ENCODE measurements around the gene DLX3. TPM values are rescaled to one million over a fixed set of nuclear protein-coding genes. Genes with fewer than 3 reads are reported as not detected.

DLX3 gene
- polyA plus RNA-seq, 2 of the 4 experiments (the other 2 are of a cell fraction): 0.17 TPM; not detected in 1

DNA sequence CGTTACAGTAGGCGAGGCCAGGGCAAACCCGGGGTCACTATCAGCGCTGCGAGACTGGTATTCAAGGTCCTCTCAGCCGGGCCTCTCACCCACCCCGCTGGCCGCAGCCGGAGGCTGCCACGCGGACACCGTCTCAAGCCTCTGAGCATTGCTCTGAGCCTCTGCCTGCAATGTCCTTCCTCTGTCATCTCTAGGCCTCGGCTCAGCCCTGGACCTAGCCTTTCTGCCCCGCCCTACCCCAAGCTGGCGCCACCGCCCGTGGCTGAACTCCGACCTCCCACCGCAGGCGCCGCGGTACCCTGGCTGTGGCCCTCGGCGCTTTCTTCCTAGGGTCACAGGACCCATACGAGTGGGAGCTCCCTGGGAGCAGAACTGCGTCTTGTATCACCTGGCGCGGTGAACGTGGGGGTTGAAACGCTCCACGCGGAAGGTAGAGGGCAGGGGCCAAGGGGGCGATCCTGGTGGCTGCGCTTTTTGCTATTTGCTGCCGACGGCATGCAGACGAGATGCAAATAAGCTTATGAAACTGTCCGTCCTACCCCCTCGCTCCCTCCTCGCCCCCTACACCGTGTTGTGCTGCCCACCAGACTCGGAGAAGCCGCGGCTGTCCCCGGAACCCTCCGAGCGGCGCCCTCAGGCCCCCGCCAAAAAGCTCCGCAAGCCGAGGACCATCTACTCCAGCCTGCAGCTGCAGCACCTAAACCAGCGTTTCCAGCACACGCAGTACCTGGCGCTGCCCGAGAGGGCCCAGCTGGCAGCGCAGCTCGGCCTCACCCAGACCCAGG, 22.3 kb downstream of the DLX3 start (continued):
- TF ChIP-seq PHF8 (IDR thresholded peaks at IDR 0.05; ENCODE audit: borderline replicate concordance, low read depth): no peak
- TF ChIP-seq HOXB5 (CRISPR knock-in tag; IDR thresholded peaks at IDR 0.05): no peak
- TF ChIP-seq, protein P1, sequence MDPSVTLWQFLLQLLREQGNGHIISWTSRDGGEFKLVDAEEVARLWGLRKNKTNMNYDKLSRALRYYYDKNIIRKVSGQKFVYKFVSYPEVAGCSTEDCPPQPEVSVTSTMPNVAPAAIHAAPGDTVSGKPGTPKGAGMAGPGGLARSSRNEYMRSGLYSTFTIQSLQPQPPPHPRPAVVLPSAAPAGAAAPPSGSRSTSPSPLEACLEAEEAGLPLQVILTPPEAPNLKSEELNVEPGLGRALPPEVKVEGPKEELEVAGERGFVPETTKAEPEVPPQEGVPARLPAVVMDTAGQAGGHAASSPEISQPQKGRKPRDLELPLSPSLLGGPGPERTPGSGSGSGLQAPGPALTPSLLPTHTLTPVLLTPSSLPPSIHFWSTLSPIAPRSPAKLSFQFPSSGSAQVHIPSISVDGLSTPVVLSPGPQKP (IDR thresholded peaks at IDR 0.05; ENCODE audit: low read depth, low read length): no peak
- TF ChIP-seq CBX8 (IDR thresholded peaks at IDR 0.05): no peak
- no peak for TF ChIP-seq MAFK (IDR thresholded peaks at IDR 0.05; ENCODE audit: partially characterized antibody)

DNA sequence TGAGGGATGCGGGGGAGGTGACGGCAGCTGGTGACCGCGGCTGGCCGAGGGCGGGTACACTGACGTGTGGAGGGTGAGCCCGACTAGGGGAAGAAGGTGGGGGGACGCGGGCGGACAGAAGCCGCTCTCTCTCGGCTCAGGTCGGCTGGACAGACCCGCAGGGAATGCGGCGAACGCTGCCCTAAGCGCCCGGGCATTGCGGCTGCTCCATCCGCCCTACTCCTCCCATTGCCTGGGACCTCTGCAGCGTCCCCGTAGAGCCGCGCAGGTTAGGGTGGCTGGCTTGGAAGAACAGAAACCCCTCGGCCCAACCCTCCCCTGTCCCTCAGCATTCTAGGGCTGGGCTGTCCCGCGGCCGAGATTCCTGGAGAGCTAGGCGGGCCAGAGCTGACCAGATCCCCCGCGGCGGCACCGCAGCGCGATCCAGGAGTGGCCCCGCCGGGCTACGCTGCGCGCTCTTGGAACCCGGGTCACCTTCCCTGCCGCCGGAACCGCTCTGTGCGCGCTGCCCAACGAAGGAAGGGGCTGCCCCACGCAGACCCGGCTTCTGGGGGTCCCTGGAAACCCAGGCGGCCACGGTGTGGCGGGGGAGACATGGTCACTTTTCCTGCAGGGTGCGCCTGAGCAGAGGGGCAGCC, 23.1 kb downstream of the DLX3 start:
- WGBS (ENCODE audit: missing lambda C conversion rate): 71% methylated on average over 54 of the region's 55 CpGs
- no peak for TF ChIP-seq CBX8 (IDR thresholded peaks at IDR 0.05)
- TF ChIP-seq TFCP2L1 (CRISPR knock-in tag; IDR thresholded peaks at IDR 0.05): no peak
- no peak for TF ChIP-seq ZFP36 (IDR thresholded peaks at IDR 0.05; ENCODE audit: borderline replicate concordance, partially characterized antibody)
- TF ChIP-seq, protein P2, sequence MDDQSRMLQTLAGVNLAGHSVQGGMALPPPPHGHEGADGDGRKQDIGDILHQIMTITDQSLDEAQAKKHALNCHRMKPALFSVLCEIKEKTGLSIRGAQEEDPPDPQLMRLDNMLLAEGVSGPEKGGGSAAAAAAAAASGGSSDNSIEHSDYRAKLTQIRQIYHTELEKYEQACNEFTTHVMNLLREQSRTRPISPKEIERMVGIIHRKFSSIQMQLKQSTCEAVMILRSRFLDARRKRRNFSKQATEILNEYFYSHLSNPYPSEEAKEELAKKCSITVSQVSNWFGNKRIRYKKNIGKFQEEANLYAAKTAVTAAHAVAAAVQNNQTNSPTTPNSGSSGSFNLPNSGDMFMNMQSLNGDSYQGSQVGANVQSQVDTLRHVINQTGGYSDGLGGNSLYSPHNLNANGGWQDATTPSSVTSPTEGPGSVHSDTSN (IDR thresholded peaks at IDR 0.05): no peak
- no peak for TF ChIP-seq RFX5 (IDR thresholded peaks at IDR 0.05)
- TF ChIP-seq, protein P3, sequence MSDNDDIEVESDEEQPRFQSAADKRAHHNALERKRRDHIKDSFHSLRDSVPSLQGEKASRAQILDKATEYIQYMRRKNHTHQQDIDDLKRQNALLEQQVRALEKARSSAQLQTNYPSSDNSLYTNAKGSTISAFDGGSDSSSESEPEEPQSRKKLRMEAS (IDR thresholded peaks at IDR 0.05): no peak
- no peak for ATAC-seq
- no peak overlapping the region for H3K4me2 ChIP-seq
- H3K4me1 ChIP-seq: peaks cover 12% of the 10 kb centered on the region; the same call in 2 of the 3 replicates
- ChIA-PET CTCF (interaction anchor here (1.6 to 82.2 kb wide), 6 partner anchors 12 to 107 kb away, joined by 6 to 2613 read pairs (median 196); partner anchors contain the start of genes DLX3 and TAC4), POLR2A (no interaction called here)
- no peaks in the 10 kb centered on the region for H3K9me3 ChIP-seq
- no peak for DNase-seq (ENCODE audit: low read depth in 1 of 2, low spot score in 1 of 2)
- H3K4me3 ChIP-seq: no peak overlapping the region
- H3K27ac ChIP-seq: no peak overlapping the region
- no peak for FAIRE-seq

DNA sequence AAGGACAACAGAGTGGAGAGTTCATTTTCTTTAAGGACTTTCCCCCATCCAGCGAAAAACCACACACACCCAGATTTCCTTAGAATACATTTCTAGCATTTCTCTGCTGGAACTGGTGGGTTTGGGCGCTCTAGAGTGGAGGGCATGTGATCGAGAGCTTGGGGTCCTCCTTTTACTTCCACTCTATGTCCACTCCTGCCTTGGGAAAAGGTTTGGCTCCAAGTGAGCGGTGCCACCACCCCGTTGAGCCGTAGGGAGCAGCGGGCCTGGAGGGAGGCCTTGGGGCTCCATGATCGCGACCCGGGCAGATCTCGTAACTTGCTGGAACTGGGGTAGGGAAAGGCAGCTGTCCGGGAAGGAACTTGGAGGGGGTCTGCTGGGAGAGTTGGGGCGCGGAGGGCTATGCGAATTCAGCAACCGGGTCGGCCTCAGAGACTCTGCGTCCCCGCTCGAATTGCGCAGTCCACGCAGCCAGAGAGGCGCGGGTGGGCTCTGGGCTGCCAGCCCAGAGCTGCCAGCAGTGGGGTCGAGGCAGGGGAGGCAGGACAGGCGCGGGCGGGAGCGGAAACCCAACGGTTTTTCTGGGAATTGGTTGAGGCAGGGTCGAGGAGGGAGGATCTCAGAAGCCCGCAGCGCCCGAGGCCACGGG, 23.7 kb downstream of the DLX3 start:
- Histone ChIP-seq H3K4me3 (no peak overlapping the region), H3K27ac (no peak overlapping the region), H3K4me1 (peaks cover 12% of the 10 kb centered on the region; the same call in 2 of the 3 replicates), H3K4me2 (no peak overlapping the region), H3K9me3 (no peaks in the 10 kb centered on the region)
- CTCF ChIA-PET: interaction anchor here (1.6 to 82.2 kb wide), 6 partner anchors 16 to 123 kb away, joined by 5 to 2613 read pairs (median 210); partner anchors contain the start of genes DLX3 and TAC4
- TF ChIP-seq HOXA7 (CRISPR knock-in tag; IDR thresholded peaks at IDR 0.05) (no peak), JUN (IDR thresholded peaks at IDR 0.05) (no peak), PHF8 (IDR thresholded peaks at IDR 0.05; ENCODE audit: borderline replicate concordance, low read depth) (no peak), RNF2 (IDR thresholded peaks at IDR 0.05; ENCODE audit: borderline replicate concordance, low read depth) (no peak), RARB (CRISPR knock-in tag; IDR thresholded peaks at IDR 0.05) (no peak), TFCP2L1 (CRISPR knock-in tag; IDR thresholded peaks at IDR 0.05) (no peak), MAFK (IDR thresholded peaks at IDR 0.05; ENCODE audit: partially characterized antibody) (no peak), ZC3H11A (IDR thresholded peaks at IDR 0.05) (no peak)
- TF ChIP-seq, protein P4, sequence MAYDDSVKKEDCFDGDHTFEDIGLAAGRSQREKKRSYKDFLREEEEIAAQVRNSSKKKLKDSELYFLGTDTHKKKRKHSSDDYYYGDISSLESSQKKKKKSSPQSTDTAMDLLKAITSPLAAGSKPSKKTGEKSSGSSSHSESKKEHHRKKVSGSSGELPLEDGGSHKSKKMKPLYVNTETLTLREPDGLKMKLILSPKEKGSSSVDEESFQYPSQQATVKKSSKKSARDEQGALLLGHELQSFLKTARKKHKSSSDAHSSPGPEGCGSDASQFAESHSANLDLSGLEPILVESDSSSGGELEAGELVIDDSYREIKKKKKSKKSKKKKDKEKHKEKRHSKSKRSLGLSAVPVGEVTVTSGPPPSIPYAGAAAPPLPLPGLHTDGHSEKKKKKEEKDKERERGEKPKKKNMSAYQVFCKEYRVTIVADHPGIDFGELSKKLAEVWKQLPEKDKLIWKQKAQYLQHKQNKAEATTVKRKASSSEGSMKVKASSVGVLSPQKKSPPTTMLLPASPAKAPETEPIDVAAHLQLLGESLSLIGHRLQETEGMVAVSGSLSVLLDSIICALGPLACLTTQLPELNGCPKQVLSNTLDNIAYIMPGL (CRISPR knock-in tag; IDR thresholded peaks at IDR 0.05; ENCODE audit: borderline replicate concordance): no peak
- FAIRE-seq (no peak), DNase-seq (ENCODE audit: low read depth in 1 of 2, low spot score in 1 of 2) (no peak), ATAC-seq (no peak)
- POLR2A ChIA-PET: no interaction called here
- 81% methylated on average over 35 of the region's 35 CpGs for WGBS (ENCODE audit: missing lambda C conversion rate)

All from A549 (cell line).